K562 (cell line): Measurements from ENCODE around the gene CSF1. TPM values are rescaled to one million over a fixed set of nuclear protein-coding genes. Genes with fewer than 3 reads are reported as not detected.

Source experiments
- ARID1B ChIP-seq: fragments of 450-650 bp; IDR thresholded peaks from 2 replicates; pipeline ENCODE4 v1.6.1; 2016; ENCODE audit warnings: antibody characterized with exemption, mild to moderate bottlenecking, inconsistent platforms
- CBFA2T2 ChIP-seq: fragments of 450-650 bp; conservative IDR thresholded peaks from 2 replicates; pipeline ENCODE4 v1.6.1; 2017; ENCODE audit warnings: mild to moderate bottlenecking
- CBFA2T3 ChIP-seq: fragments of 450-650 bp; IDR thresholded peaks from 2 replicates; pipeline ENCODE4 v1.6.1; 2017
- CCNT2 ChIP-seq: IDR thresholded peaks from 2 replicates; pipeline ENCODE4 v1.6.1; 2011; ENCODE audit warnings: borderline replicate concordance, low read depth, mild to moderate bottlenecking, moderate library complexity, mixed read lengths, low read length; ENCODE audit not compliant: insufficient read length; ENCODE audit errors: extremely low read depth
- CHCHD3 ChIP-seq: fragments of 250-450 bp; sonication (Bioruptor Pico); IDR thresholded peaks from 2 replicates; pipeline ENCODE4 v2.1.2; 2022; ENCODE audit warnings: mild to moderate bottlenecking
- CREM ChIP-seq: IDR thresholded peaks from 2 replicates; pipeline ENCODE4 v1.6.1; 2014; ENCODE audit warnings: antibody characterized with exemption, low read depth
- CTBP1 ChIP-seq: fragments of 450-650 bp; IDR thresholded peaks from 2 replicates; pipeline ENCODE4 v1.6.1; 2016; ENCODE audit warnings: borderline replicate concordance
- ELF1 ChIP-seq: fragments of 200-800 bp; sonication (Bioruptor generic); IDR thresholded peaks from 2 replicates; pipeline ENCODE4 v1.6.1; 2016; ENCODE audit warnings: missing genetic modification characterization, missing compliant biosample characterization
- EP300 ChIP-seq: IDR thresholded peaks from 2 replicates; pipeline ENCODE4 v1.6.1; 2012; ENCODE audit warnings: low read length, improper control_type of control experiment
- FOXA3 ChIP-seq, 2 experiments: fragments of 450-650 bp in 1 of 2; sonication (generic) in 1 of 2; formaldehyde crosslinking; IDR thresholded peaks in 1 of 2; conservative IDR thresholded peaks in 1 of 2; 2 replicates each; pipeline versions ENCODE4 v1.4.0 to v1.8.0; 2020 to 2022; ENCODE audit warnings: mild to moderate bottlenecking in 2 of 2, missing genetic modification reagents in 1 of 2
- GATAD2A ChIP-seq: fragments of 450-650 bp; IDR thresholded peaks from 2 replicates; pipeline ENCODE4 v1.6.1; 2017
- GTF2E2 ChIP-seq: fragments of 200-800 bp; sonication (Bioruptor generic); IDR thresholded peaks from 2 replicates; pipeline ENCODE4 v1.6.1; 2016; ENCODE audit warnings: missing genetic modification characterization, missing compliant biosample characterization
- HDAC6 ChIP-seq: IDR thresholded peaks from 2 replicates; pipeline ENCODE4 v1.6.1; 2012; ENCODE audit warnings: low read depth, mild to moderate bottlenecking, control low read depth, inconsistent platforms, low read length, moderate library complexity
- MEIS2 ChIP-seq: fragments of 450-650 bp; IDR thresholded peaks from 2 replicates; pipeline ENCODE4 v1.6.1; 2014; ENCODE audit warnings: mild to moderate bottlenecking; ENCODE audit not compliant: partially characterized antibody
- NFATC3 ChIP-seq: fragments of 450-650 bp; IDR thresholded peaks from 2 replicates; pipeline ENCODE4 v1.6.1; 2017; ENCODE audit warnings: mild to moderate bottlenecking
- NFIC ChIP-seq: fragments of 450-650 bp; IDR thresholded peaks from 2 replicates; pipeline ENCODE4 v1.6.1; 2017; ENCODE audit warnings: mild to moderate bottlenecking, inconsistent platforms
- PCBP1 ChIP-seq: fragments of 200-400 bp; formaldehyde crosslinking; IDR thresholded peaks from 2 replicates; pipeline ENCODE4 v1.6.1; 2018; ENCODE audit warnings: mild to moderate bottlenecking, low read depth, low read length; ENCODE audit not compliant: poor library complexity, severe bottlenecking
- PTBP1 ChIP-seq: fragments of 200-400 bp; formaldehyde crosslinking; IDR thresholded peaks from 2 replicates; pipeline ENCODE4 v1.6.1; 2017; ENCODE audit warnings: low read depth, low read length
- SAP30 ChIP-seq: fragments of 200-600 bp; sonication (generic); IDR thresholded peaks from 2 replicates; pipeline ENCODE4 v1.6.1; 2012; ENCODE audit warnings: borderline replicate concordance, low read depth, mild to moderate bottlenecking, moderate library complexity, low read length, control low read depth, inconsistent platforms; ENCODE audit not compliant: insufficient read depth, poor library complexity, severe bottlenecking
- SMARCA4 ChIP-seq: fragments of 450-650 bp; IDR thresholded peaks from 2 replicates; pipeline ENCODE4 v1.6.1; 2016
- SMARCC2 ChIP-seq: fragments of 450-650 bp; IDR thresholded peaks from 2 replicates; pipeline ENCODE4 v1.6.1; 2017; ENCODE audit warnings: antibody characterized with exemption, moderate library complexity, mild to moderate bottlenecking, low read depth
- SPI1 ChIP-seq: IDR thresholded peaks from 2 replicates; pipeline ENCODE4 v1.6.1; 2011; ENCODE audit warnings: low read depth, low read length, control low read depth, borderline replicate concordance
- SRSF3 ChIP-seq: fragments of 200-400 bp; formaldehyde crosslinking; IDR thresholded peaks from 2 replicates; pipeline ENCODE4 v1.6.1; 2016; ENCODE audit warnings: mild to moderate bottlenecking, low read length, moderate library complexity; ENCODE audit not compliant: insufficient read depth
- TCF3 ChIP-seq: sonication (generic); formaldehyde crosslinking; IDR thresholded peaks from 2 replicates; pipeline ENCODE4 v1.4.0; 2020; ENCODE audit warnings: mild to moderate bottlenecking, missing genetic modification reagents
- TEAD4 ChIP-seq, 2 experiments: sonication (generic) in 1 of 2; formaldehyde crosslinking in 1 of 2; IDR thresholded peaks; 2 replicates each; pipeline versions ENCODE4 v1.6.1 to v1.8.0; 2012 to 2022; ENCODE audit warnings: borderline replicate concordance in 1 of 2, inconsistent platforms in 1 of 2, low read length in 1 of 2, mild to moderate bottlenecking in 1 of 2, missing genetic modification reagents in 1 of 2
- U2AF1 ChIP-seq: fragments of 200-400 bp; formaldehyde crosslinking; optimal IDR thresholded peaks from 2 replicates; pipeline ENCODE3; 2017; ENCODE audit warnings: mild to moderate bottlenecking, low read depth, low read length, moderate library complexity
- ZNF217 ChIP-seq: sonication (generic); formaldehyde crosslinking; IDR thresholded peaks from 2 replicates; pipeline ENCODE4 v1.8.0; 2022; ENCODE audit warnings: mild to moderate bottlenecking, missing genetic modification reagents
- ZSCAN29 ChIP-seq: fragments of 450-650 bp; IDR thresholded peaks from 2 replicates; pipeline ENCODE4 v1.6.1; 2017
- polyA plus RNA-seq, 8 experiments: library from polyadenylated mRNA; depleted of rRNA in 4 of 8; stranded (reverse) in 5 of 8; unstranded in 3 of 8; fragments of >200 nt; fragmentation: Nextera tagmentation in 2 of 8; fragmentation: Illumina TruSeq in 1 of 8; extraction: Ambion mirVana in 2 of 8; extraction: Trizol in 1 of 8; gene quantifications; 2 replicates each; pipeline versions ENCODE4 v1.2.1 to v1.2.3, GENCODE V29; 2011 to 2014; ENCODE audit warnings: inconsistent platforms in 1 of 8, missing spikeins in 1 of 8
- total RNA-seq, 7 experiments: library from RNA; depleted of rRNA in 6 of 7; stranded (reverse); fragments of >200 nt in 6 of 7; fragmentation: Illumina TruSeq in 2 of 7; extraction: Trizol in 2 of 7; gene quantifications; 2 replicates each; pipeline versions ENCODE4 v1.2.1 to v1.2.3, GENCODE V29; 2011 to 2021; ENCODE audit warnings: low replicate concordance in 1 of 7
- TF ChIP-seq, protein P1 (sequence below): fragments of 450-650 bp; IDR thresholded peaks from 2 replicates; pipeline ENCODE4 v1.6.1; 2017; ENCODE audit warnings: antibody characterized with exemption, mild to moderate bottlenecking

CSF1 gene
- total and polyA plus RNA-seq, 9 of the 15 experiments (the other 6 are each of a cell fraction or from before 2014, with no cell fraction given): 0.18 to 11.8 (median 2.8) TPM

DNA sequence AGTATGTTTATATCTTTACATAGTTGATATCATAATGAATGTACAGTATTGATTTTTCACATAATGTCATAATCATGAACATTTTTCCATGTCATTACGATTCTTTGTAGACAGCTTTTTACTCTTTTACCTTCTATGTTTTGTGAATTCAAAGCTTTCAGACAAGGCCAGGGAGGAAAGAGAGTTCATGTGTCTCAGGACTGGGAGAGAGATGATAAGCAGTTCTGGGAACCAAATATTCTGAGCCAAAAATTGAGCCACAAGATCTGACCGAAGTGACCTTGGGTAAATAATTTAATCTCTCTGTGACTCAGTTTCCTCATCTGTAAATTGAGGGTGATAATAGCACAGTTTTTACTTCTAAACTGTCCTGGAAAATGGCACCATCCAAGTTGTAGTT is 31.8 kb downstream of the CSF1 start (continued):
- TF ChIP-seq TCF3 (CRISPR knock-in tag) (peak; percentile 44; the same call in 1 of the 2 replicates), ZSCAN29 (no peak), ARID1B (peak; percentile 73), CHCHD3 (CRISPR knock-in tag) (no peak), SRSF3 (no peak), CTBP1 (no peak), TEAD4 (IDR thresholded peaks at IDR 0.05; ENCODE audit: low read length) (peak; percentile 20; the same call in 1 of the 2 replicates), TEAD4 (CRISPR knock-in tag; IDR thresholded peaks at IDR 0.05; ENCODE audit: borderline replicate concordance) (no peak), SMARCA4 (peak; percentile 24; the same call in 1 of the 2 replicates), HDAC6 (no peak), NFATC3 (no peak), ZNF217 (CRISPR knock-in tag) (no peak), CREM (no peak), EP300 (peak; percentile 38; the same call in 1 of the 2 replicates), CBFA2T2 (0 out of 2 replicates have a peak, but pooled peaks have one; percentile 24), CCNT2 (no peak), CBFA2T3 (peak; percentile 54; the same call in 1 of the 2 replicates), SAP30 (no peak), SMARCC2 (no peak), U2AF1 (no peak), PCBP1 (no peak), GTF2E2 (no peak), FOXA3 (CRISPR knock-in tag; conservative IDR thresholded peaks at IDR 0.05 in 1 of 2, IDR thresholded peaks at IDR 0.05 in 1 of 2) (0 out of 4 replicates have a peak, but pooled peaks of 1 of the 2 experiments have one; percentile 19), NFIC (peak; percentile 31; the same call in 1 of the 2 replicates), SPI1 (no peak), GATAD2A (0 out of 2 replicates have a peak, but pooled peaks have one; percentile 16), MEIS2 (peak; percentile 12), ELF1 (tag) (no peak), PTBP1 (no peak)
- TF ChIP-seq, protein P1, sequence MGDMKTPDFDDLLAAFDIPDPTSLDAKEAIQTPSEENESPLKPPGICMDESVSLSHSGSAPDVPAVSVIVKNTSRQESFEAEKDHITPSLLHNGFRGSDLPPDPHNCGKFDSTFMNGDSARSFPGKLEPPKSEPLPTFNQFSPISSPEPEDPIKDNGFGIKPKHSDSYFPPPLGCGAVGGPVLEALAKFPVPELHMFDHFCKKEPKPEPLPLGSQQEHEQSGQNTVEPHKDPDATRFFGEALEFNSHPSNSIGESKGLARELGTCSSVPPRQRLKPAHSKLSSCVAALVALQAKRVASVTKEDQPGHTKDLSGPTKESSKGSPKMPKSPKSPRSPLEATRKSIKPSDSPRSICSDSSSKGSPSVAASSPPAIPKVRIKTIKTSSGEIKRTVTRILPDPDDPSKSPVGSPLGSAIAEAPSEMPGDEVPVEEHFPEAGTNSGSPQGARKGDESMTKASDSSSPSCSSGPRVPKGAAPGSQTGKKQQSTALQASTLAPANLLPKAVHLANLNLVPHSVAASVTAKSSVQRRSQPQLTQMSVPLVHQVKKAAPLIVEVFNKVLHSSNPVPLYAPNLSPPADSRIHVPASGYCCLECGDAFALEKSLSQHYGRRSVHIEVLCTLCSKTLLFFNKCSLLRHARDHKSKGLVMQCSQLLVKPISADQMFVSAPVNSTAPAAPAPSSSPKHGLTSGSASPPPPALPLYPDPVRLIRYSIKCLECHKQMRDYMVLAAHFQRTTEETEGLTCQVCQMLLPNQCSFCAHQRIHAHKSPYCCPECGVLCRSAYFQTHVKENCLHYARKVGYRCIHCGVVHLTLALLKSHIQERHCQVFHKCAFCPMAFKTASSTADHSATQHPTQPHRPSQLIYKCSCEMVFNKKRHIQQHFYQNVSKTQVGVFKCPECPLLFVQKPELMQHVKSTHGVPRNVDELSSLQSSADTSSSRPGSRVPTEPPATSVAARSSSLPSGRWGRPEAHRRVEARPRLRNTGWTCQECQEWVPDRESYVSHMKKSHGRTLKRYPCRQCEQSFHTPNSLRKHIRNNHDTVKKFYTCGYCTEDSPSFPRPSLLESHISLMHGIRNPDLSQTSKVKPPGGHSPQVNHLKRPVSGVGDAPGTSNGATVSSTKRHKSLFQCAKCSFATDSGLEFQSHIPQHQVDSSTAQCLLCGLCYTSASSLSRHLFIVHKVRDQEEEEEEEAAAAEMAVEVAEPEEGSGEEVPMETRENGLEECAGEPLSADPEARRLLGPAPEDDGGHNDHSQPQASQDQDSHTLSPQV: 0 out of 2 replicates have a peak, but pooled peaks have one; percentile 72
